GM19099 (cell line): ENCODE measurements around the gene TRIM65.

ENCODE experiments used
- POLR2A ChIP-seq: IDR thresholded peaks from 3 replicates; pipeline ENCODE4 v1.6.1; 2011; ENCODE audit warnings: low read depth; ENCODE audit not compliant: insufficient read length; ENCODE audit errors: extremely low read depth

TRIM65 gene

GRCh38 chr17:75922963-75923874 is 26.5 kb upstream of the TRIM65 start:
- no peak for TF ChIP-seq POLR2A

- no peak for TF ChIP-seq POLR2A
Measured at GRCh38 chr17:75922173-75922961, 25.6 kb upstream of the TRIM65 start.

GRCh38 chr17:75921596-75921995 is 24.8 kb upstream of the TRIM65 start:
- no peak for TF ChIP-seq POLR2A

GRCh38 chr17:75920045-75920560 is 23.4 kb upstream of the TRIM65 start:
- no peak for TF ChIP-seq POLR2A

- no peak for TF ChIP-seq POLR2A
Measured at GRCh38 chr17:75919611-75920010, 22.9 kb upstream of the TRIM65 start.

GRCh38 chr17:75917917-75918445 is 21.2 kb upstream of the TRIM65 start:
- TF ChIP-seq POLR2A: no peak

GRCh38 chr17:75917141-75917916 is 20.6 kb upstream of the TRIM65 start:
- TF ChIP-seq POLR2A: no peak

GRCh38 chr17:75915268-75915667 is 18.5 kb upstream of the TRIM65 start:
- no peak for TF ChIP-seq POLR2A

- no peak for TF ChIP-seq POLR2A
Measured at GRCh38 chr17:75914643-75915267, 18.0 kb upstream of the TRIM65 start.

GRCh38 chr17:75913537-75914210 is 16.9 kb upstream of the TRIM65 start:
- TF ChIP-seq POLR2A: no peak

- TF ChIP-seq POLR2A: no peak
Measured at GRCh38 chr17:75910699-75911098, 13.9 kb upstream of the TRIM65 start.

GRCh38 chr17:75909812-75910274 is 13.1 kb upstream of the TRIM65 start:
- no peak for TF ChIP-seq POLR2A

GRCh38 chr17:75909051-75909811 is 12.5 kb upstream of the TRIM65 start:
- no peak for TF ChIP-seq POLR2A

GRCh38 chr17:75908201-75908600 is 11.4 kb upstream of the TRIM65 start:
- TF ChIP-seq POLR2A: no peak
